Measurements from ENCODE around the gene RABGEF1. TPM values are rescaled to one million over a fixed set of nuclear protein-coding genes. Genes with fewer than 3 reads are reported as not detected.
A peak's percentile ranks its signal among the peaks of the same experiment; 100 is the strongest.
"Not testable (repeated sequence)": the region's sequence is repeated elsewhere in the genome, so short reads cannot be mapped to it uniquely, and the experiment has no call there.

RABGEF1 gene
- polyA plus RNA-seq, 4 donors = 9.7 to 22.3 (median 11.8) TPM

- Histone ChIP-seq H3K9me3 (ENCODE audit: control insufficient read depth in 2 of 2, insufficient read depth in 1 of 2, low read depth in 1 of 2, low read length in 1 of 2) (peaks cover 0 to 6% of the 10 kb centered on the region in 2 donors), H3K36me3 (ENCODE audit: control insufficient read depth in 3 of 3, insufficient read depth in 2 of 3, low read depth in 1 of 3, low read length in 3 of 3) (no peaks in the 10 kb centered on the region), H3K4me1 (ENCODE audit: control insufficient read depth in 3 of 3, insufficient read depth in 2 of 3, low read depth in 1 of 3, low read length in 2 of 3) (no peaks in the 10 kb centered on the region), H3K27me3 (ENCODE audit: control insufficient read depth in 3 of 3, insufficient read depth in 3 of 3, low read length in 3 of 3) (no peaks in the 10 kb centered on the region), H3K4me3 (ENCODE audit: low read depth in 1 of 3, low read length in 3 of 3) (no peak overlapping the region), H3K27ac (ENCODE audit: low read depth in 1 of 3, low read length in 2 of 3) (no peak overlapping the region)
- WGBS, 3 donors = 93 to 95% (median 94%) methylated on average over 3 of the region's 3 CpGs
- DNase-seq (no peak), FAIRE-seq (no peak)
These were observed 86.1 kb downstream of the RABGEF1 start for GRCh38 chr7:66826649-66827048.

DNA sequence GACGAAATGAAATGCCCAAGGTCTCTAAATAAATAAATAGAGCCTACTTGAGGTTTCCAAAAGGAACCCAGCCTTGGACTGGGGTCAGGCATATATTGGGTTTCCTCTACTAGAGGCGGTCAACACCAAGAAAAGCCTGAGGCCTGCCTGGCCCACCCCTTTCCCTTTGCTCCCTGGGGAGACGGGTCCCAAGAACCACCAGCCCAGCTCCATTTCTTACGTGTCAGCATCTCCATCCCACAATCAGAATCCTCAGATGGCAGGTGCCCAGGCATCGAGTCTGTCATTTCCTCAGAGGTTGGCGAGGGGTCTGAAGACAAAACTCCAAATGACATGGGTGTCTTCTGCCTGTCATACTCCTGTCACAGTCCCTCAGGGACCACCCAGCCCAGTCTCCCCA lies 90.4 kb downstream of the RABGEF1 start:
- not testable (repeated sequence) for H3K4me1 ChIP-seq (ENCODE audit: control insufficient read depth in 3 of 3, insufficient read depth in 2 of 3, low read depth in 1 of 3, low read length in 2 of 3); H3K27ac ChIP-seq (ENCODE audit: low read depth in 1 of 3, low read length in 2 of 3); H3K4me3 ChIP-seq (ENCODE audit: low read depth in 1 of 3, low read length in 3 of 3); FAIRE-seq; H3K9me3 ChIP-seq (ENCODE audit: control insufficient read depth in 2 of 2, insufficient read depth in 1 of 2, low read depth in 1 of 2, low read length in 1 of 2); DNase-seq; H3K27me3 ChIP-seq (ENCODE audit: control insufficient read depth in 3 of 3, insufficient read depth in 3 of 3, low read length in 3 of 3); H3K36me3 ChIP-seq (ENCODE audit: control insufficient read depth in 3 of 3, insufficient read depth in 2 of 3, low read depth in 1 of 3, low read length in 3 of 3)
- WGBS, 3 donors = 83 to 88% (median 87%) methylated on average over 6 of the region's 6 CpGs

GRCh38 chr7:66832531-66833351 lies 92.2 kb downstream of the RABGEF1 start:
- WGBS, 3 donors = 79 to 85% (median 81%) methylated on average over 8 to 12 of the region's 12 CpGs

GRCh38 chr7:66837007-66837406 lies 96.5 kb downstream of the RABGEF1 start:
- FAIRE-seq (no peak), DNase-seq (peak; percentile 27 to 85)
- 33 to 44% (median 37%) methylated on average over 5 of the region's 5 CpGs for WGBS, 3 donors

More at GRCh38 chr7:66832531-66833351, 92.2 kb downstream of the RABGEF1 start:
- Histone ChIP-seq H3K4me3 (ENCODE audit: low read depth in 1 of 3, low read length in 3 of 3) (no peak overlapping the region), H3K36me3 (ENCODE audit: control insufficient read depth in 3 of 3, insufficient read depth in 2 of 3, low read depth in 1 of 3, low read length in 3 of 3) (no peaks in the 10 kb centered on the region), H3K27ac (ENCODE audit: low read depth in 1 of 3, low read length in 2 of 3) (no peak overlapping the region), H3K4me1 (ENCODE audit: control insufficient read depth in 3 of 3, insufficient read depth in 2 of 3, low read depth in 1 of 3, low read length in 2 of 3) (no peaks in the 10 kb centered on the region), H3K27me3 (ENCODE audit: control insufficient read depth in 3 of 3, insufficient read depth in 3 of 3, low read length in 3 of 3) (no peaks in the 10 kb centered on the region), H3K9me3 (ENCODE audit: control insufficient read depth in 2 of 2, insufficient read depth in 1 of 2, low read depth in 1 of 2, low read length in 1 of 2) (peaks cover 0 to 10% of the 10 kb centered on the region in 2 donors)
- DNase-seq = no peak
- FAIRE-seq = no peak

DNA sequence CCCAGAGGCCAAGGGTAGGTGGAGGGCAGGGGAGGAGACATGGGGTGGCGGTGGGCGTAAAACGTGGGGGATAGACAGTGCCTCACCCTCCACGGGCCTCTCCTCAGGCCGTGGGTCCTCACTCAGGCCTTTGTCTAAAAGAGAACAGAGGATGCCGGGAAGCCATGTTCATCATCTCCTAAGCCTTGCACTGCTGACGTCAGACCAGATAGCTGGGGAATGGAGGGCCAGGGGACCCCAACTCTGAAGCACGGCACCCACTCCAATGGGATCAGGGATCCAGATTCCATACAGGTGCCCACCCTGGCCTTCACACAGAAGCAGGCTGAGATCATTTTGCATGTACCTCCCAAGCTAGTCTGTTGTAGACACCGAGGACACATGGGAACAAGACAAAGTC lies 97.1 kb downstream of the RABGEF1 start:
- no peak for DNase-seq
- H3K4me1 ChIP-seq (ENCODE audit: control insufficient read depth in 3 of 3, insufficient read depth in 2 of 3, low read depth in 1 of 3, low read length in 2 of 3) = no peaks in the 10 kb centered on the region
- WGBS, 3 donors = 90 to 95% (median 93%) methylated on average over 9 of the region's 9 CpGs
- H3K36me3 ChIP-seq (ENCODE audit: control insufficient read depth in 3 of 3, insufficient read depth in 2 of 3, low read depth in 1 of 3, low read length in 3 of 3) = no peaks in the 10 kb centered on the region
- H3K27ac ChIP-seq (ENCODE audit: low read depth in 1 of 3, low read length in 2 of 3) = no peak overlapping the region
- no peak for FAIRE-seq
- peaks cover 0 to 10% of the 10 kb centered on the region in 2 donors for H3K9me3 ChIP-seq (ENCODE audit: control insufficient read depth in 2 of 2, insufficient read depth in 1 of 2, low read depth in 1 of 2, low read length in 1 of 2)
- no peaks in the 10 kb centered on the region for H3K27me3 ChIP-seq (ENCODE audit: control insufficient read depth in 3 of 3, insufficient read depth in 3 of 3, low read length in 3 of 3)
- no peak overlapping the region for H3K4me3 ChIP-seq (ENCODE audit: low read depth in 1 of 3, low read length in 3 of 3)

More at GRCh38 chr7:66837007-66837406, 96.5 kb downstream of the RABGEF1 start:
- Histone ChIP-seq H3K27me3 (ENCODE audit: control insufficient read depth in 3 of 3, insufficient read depth in 3 of 3, low read length in 3 of 3) (no peaks in the 10 kb centered on the region), H3K9me3 (ENCODE audit: control insufficient read depth in 2 of 2, insufficient read depth in 1 of 2, low read depth in 1 of 2, low read length in 1 of 2) (peaks cover 0 to 10% of the 10 kb centered on the region in 2 donors), H3K4me3 (ENCODE audit: low read depth in 1 of 3, low read length in 3 of 3) (no peak overlapping the region), H3K4me1 (ENCODE audit: control insufficient read depth in 3 of 3, insufficient read depth in 2 of 3, low read depth in 1 of 3, low read length in 2 of 3) (no peaks in the 10 kb centered on the region), H3K27ac (ENCODE audit: low read depth in 1 of 3, low read length in 2 of 3) (no peak overlapping the region), H3K36me3 (ENCODE audit: control insufficient read depth in 3 of 3, insufficient read depth in 2 of 3, low read depth in 1 of 3, low read length in 3 of 3) (no peaks in the 10 kb centered on the region)

GRCh38 chr7:66839814-66840213 lies 99.3 kb downstream of the RABGEF1 start:
- H3K27me3 ChIP-seq (ENCODE audit: control insufficient read depth in 3 of 3, insufficient read depth in 3 of 3, low read length in 3 of 3) = no peaks in the 10 kb centered on the region
- peaks cover 0 to 10% of the 10 kb centered on the region in 2 donors for H3K9me3 ChIP-seq (ENCODE audit: control insufficient read depth in 2 of 2, insufficient read depth in 1 of 2, low read depth in 1 of 2, low read length in 1 of 2)
- no peaks in the 10 kb centered on the region for H3K36me3 ChIP-seq (ENCODE audit: control insufficient read depth in 3 of 3, insufficient read depth in 2 of 3, low read depth in 1 of 3, low read length in 3 of 3)
- no peaks in the 10 kb centered on the region for H3K4me1 ChIP-seq (ENCODE audit: control insufficient read depth in 3 of 3, insufficient read depth in 2 of 3, low read depth in 1 of 3, low read length in 2 of 3)
- no peak overlapping the region for H3K4me3 ChIP-seq (ENCODE audit: low read depth in 1 of 3, low read length in 3 of 3)
- H3K27ac ChIP-seq (ENCODE audit: low read depth in 1 of 3, low read length in 2 of 3) = no peak overlapping the region
- DNase-seq (no peak), FAIRE-seq (no peak)
- 81 to 87% (median 86%) methylated on average over 8 of the region's 8 CpGs for WGBS, 3 donors

GRCh38 chr7:66840316-66840715 lies 99.8 kb downstream of the RABGEF1 start:
- Histone ChIP-seq H3K27me3 (ENCODE audit: control insufficient read depth in 3 of 3, insufficient read depth in 3 of 3, low read length in 3 of 3) (no peaks in the 10 kb centered on the region), H3K4me1 (ENCODE audit: control insufficient read depth in 3 of 3, insufficient read depth in 2 of 3, low read depth in 1 of 3, low read length in 2 of 3) (no peaks in the 10 kb centered on the region), H3K9me3 (ENCODE audit: control insufficient read depth in 2 of 2, insufficient read depth in 1 of 2, low read depth in 1 of 2, low read length in 1 of 2) (peaks cover 0 to 10% of the 10 kb centered on the region in 2 donors), H3K36me3 (ENCODE audit: control insufficient read depth in 3 of 3, insufficient read depth in 2 of 3, low read depth in 1 of 3, low read length in 3 of 3) (no peaks in the 10 kb centered on the region), H3K4me3 (ENCODE audit: low read depth in 1 of 3, low read length in 3 of 3) (no peak overlapping the region), H3K27ac (ENCODE audit: low read depth in 1 of 3, low read length in 2 of 3) (no peak overlapping the region)
- DNase-seq (no peak), FAIRE-seq (no peak)
- 92 to 93% (median 92%) methylated on average over 5 of the region's 5 CpGs for WGBS, 3 donors

GRCh38 chr7:66841898-66842297 lies 101.4 kb downstream of the RABGEF1 start:
- Histone ChIP-seq H3K36me3 (ENCODE audit: control insufficient read depth in 3 of 3, insufficient read depth in 2 of 3, low read depth in 1 of 3, low read length in 3 of 3) (no peaks in the 10 kb centered on the region), H3K4me1 (ENCODE audit: control insufficient read depth in 3 of 3, insufficient read depth in 2 of 3, low read depth in 1 of 3, low read length in 2 of 3) (peaks cover 0 to 3% (median 0%) of the 10 kb centered on the region in 3 donors), H3K27me3 (ENCODE audit: control insufficient read depth in 3 of 3, insufficient read depth in 3 of 3, low read length in 3 of 3) (no peaks in the 10 kb centered on the region), H3K9me3 (ENCODE audit: control insufficient read depth in 2 of 2, insufficient read depth in 1 of 2, low read depth in 1 of 2, low read length in 1 of 2) (peaks cover 0 to 5% of the 10 kb centered on the region in 2 donors), H3K27ac (ENCODE audit: low read depth in 1 of 3, low read length in 2 of 3) (no peak overlapping the region), H3K4me3 (ENCODE audit: low read depth in 1 of 3, low read length in 3 of 3) (no peak overlapping the region)
- WGBS, 3 donors = 93 to 97% (median 93%) methylated on average over 5 of the region's 5 CpGs
- FAIRE-seq (no peak), DNase-seq (no peak)
